HEK293T (cell line): ENCODE data around the gene GIGYF2.

Source experiments
- BHLHE40 ChIP-seq: fragments of 450-650 bp; IDR thresholded peaks from 2 replicates; pipeline ENCODE4 v1.6.1; 2016; ENCODE audit warnings: mild to moderate bottlenecking, moderate library complexity, borderline replicate concordance
- CTBP1 ChIP-seq: fragments of 450-650 bp; IDR thresholded peaks from 2 replicates; pipeline ENCODE4 v1.6.1; 2016; ENCODE audit warnings: borderline replicate concordance
- ELF4 ChIP-seq: fragments of 450-650 bp; IDR thresholded peaks from 2 replicates; pipeline ENCODE4 v1.6.1; 2017; ENCODE audit warnings: antibody characterized with exemption
- FOXA1 ChIP-seq: fragments of 450-650 bp; IDR thresholded peaks from 2 replicates; pipeline ENCODE4 v1.6.1; 2016; ENCODE audit warnings: mild to moderate bottlenecking
- FOXK2 ChIP-seq: fragments of 450-650 bp; IDR thresholded peaks from 2 replicates; pipeline ENCODE4 v1.6.1; 2016; ENCODE audit warnings: mild to moderate bottlenecking
- FOXM1 ChIP-seq: fragments of 450-650 bp; IDR thresholded peaks from 2 replicates; pipeline ENCODE4 v1.6.1; 2017; ENCODE audit warnings: mild to moderate bottlenecking, borderline replicate concordance
- HDGF ChIP-seq: fragments of 450-650 bp; IDR thresholded peaks from 2 replicates; pipeline ENCODE4 v1.6.1; 2017; ENCODE audit warnings: antibody characterized with exemption, borderline replicate concordance
- L3MBTL2 ChIP-seq: fragments of 450-650 bp; conservative IDR thresholded peaks from 2 replicates; pipeline ENCODE4 v1.6.1; 2016; ENCODE audit warnings: mild to moderate bottlenecking
- LEF1 ChIP-seq: fragments of 450-650 bp; IDR thresholded peaks from 2 replicates; pipeline ENCODE4 v1.6.1; 2017; ENCODE audit warnings: mild to moderate bottlenecking, borderline replicate concordance
- NFRKB ChIP-seq: fragments of 450-650 bp; IDR thresholded peaks from 2 replicates; pipeline ENCODE4 v1.6.1; 2016; ENCODE audit warnings: mild to moderate bottlenecking, moderate library complexity
- PKNOX1 ChIP-seq: fragments of 450-650 bp; IDR thresholded peaks from 2 replicates; pipeline ENCODE4 v1.6.1; 2016
- SP1 ChIP-seq: fragments of 450-650 bp; IDR thresholded peaks from 2 replicates; pipeline ENCODE4 v1.6.1; 2017
- TARDBP ChIP-seq: fragments of 450-650 bp; IDR thresholded peaks from 2 replicates; pipeline ENCODE4 v1.6.1; 2016
- ZNF384 ChIP-seq: fragments of 450-650 bp; IDR thresholded peaks from 2 replicates; pipeline ENCODE4 v1.6.1; 2016

GRCh38 chr2:232877940-232878511 lies 180.9 kb downstream of the GIGYF2 start:
- TF ChIP-seq CTBP1, result no peak
- no peak for TF ChIP-seq ELF4
- no peak for TF ChIP-seq TARDBP
- TF ChIP-seq BHLHE40, result no peak
- no peak for TF ChIP-seq FOXK2
- no peak for TF ChIP-seq HDGF
- no peak for TF ChIP-seq FOXM1
- no peak for TF ChIP-seq PKNOX1
- TF ChIP-seq NFRKB, result no peak
- TF ChIP-seq FOXA1, result no peak
- TF ChIP-seq SP1, result no peak
- TF ChIP-seq ZNF384, result no peak
- TF ChIP-seq L3MBTL2, result no peak
- no peak for TF ChIP-seq LEF1
